Measurements from ENCODE around the gene SLC22A3.

SLC22A3 gene

DNA sequence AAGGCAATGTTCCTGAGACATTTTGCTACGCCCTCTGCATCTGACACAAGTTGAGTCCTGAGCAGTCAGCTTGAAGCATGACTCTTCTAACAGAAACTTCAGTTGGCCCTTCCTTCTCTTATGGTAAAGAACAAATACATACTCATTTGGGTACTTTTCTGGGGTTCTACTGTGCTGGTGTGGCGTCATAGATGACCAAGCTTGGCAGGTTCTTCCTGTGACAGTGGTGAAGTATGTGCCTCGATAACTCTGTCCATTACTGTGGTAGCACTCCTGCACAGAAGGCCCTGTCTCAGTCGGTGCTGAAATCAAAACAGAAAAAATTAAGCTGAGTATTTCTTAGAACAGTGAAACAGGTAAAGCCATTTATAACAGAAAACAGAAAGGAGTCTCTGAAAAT, 152.5 kb downstream of the SLC22A3 start:
- DNase-seq (ENCODE audit: low read depth) = no peak
- H3K4me3 ChIP-seq (ENCODE audit: low read length) = no peak overlapping the region
- TF ChIP-seq, protein P1, sequence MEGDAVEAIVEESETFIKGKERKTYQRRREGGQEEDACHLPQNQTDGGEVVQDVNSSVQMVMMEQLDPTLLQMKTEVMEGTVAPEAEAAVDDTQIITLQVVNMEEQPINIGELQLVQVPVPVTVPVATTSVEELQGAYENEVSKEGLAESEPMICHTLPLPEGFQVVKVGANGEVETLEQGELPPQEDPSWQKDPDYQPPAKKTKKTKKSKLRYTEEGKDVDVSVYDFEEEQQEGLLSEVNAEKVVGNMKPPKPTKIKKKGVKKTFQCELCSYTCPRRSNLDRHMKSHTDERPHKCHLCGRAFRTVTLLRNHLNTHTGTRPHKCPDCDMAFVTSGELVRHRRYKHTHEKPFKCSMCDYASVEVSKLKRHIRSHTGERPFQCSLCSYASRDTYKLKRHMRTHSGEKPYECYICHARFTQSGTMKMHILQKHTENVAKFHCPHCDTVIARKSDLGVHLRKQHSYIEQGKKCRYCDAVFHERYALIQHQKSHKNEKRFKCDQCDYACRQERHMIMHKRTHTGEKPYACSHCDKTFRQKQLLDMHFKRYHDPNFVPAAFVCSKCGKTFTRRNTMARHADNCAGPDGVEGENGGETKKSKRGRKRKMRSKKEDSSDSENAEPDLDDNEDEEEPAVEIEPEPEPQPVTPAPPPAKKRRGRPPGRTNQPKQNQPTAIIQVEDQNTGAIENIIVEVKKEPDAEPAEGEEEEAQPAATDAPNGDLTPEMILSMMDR (conservative IDR thresholded peaks at IDR 0.05; ENCODE audit: low read depth, low read length) = no peak

Measured in retinal pigment epithelial cell (primary cell).